IMR-90 (cell line): ENCODE results near the gene SLCO3A1. TPM values are rescaled to one million over a fixed set of nuclear protein-coding genes. Genes with fewer than 3 reads are reported as not detected.

Experiments
- ATAC-seq: fragments of 200-7000 bp; cut with Tn5 transposase; 2 replicates; pipeline ENCODE4 v1.9.1; 2020; ENCODE audit warnings: low read depth, mild to moderate bottlenecking, moderate library complexity
- BruUV-seq: library from RNA; stranded (reverse); fragments of 400-500 nt; replicated peaks from 2 replicates; lab custom pipeline; 2021; lab: Mats Ljungman, UMichigan
- CTCF ChIA-PET: fragments of 300-600 bp; formaldehyde crosslinking; extraction: SDS; loops from one replicate; lab custom pipeline; 2021; ENCODE audit warnings: antibody characterized with exemption; lab: Yijun Ruan, JAX
- POLR2A ChIA-PET: fragments of 300-600 bp; sonication (Branson Sonifier 250); formaldehyde crosslinking; loops from one replicate; lab custom pipeline; 2022; ENCODE audit warnings: antibody characterized with exemption; ENCODE audit not compliant: unreplicated experiment; lab: Charles Lee
- DNase-seq: peaks from one replicate; pipeline ENCODE4 v3.0.0; 2013
- H2AFZ ChIP-seq: replicated peaks from 2 replicates; pipeline ENCODE3; 2013; ENCODE audit warnings: low read length, mild to moderate bottlenecking; ENCODE audit not compliant: poor library complexity
- H2AK5ac ChIP-seq: 2 replicates; pipeline ENCODE4 v1.6.1; 2013; ENCODE audit warnings: low read depth, low read length, inconsistent platforms
- H2AK9ac ChIP-seq: replicated peaks from 2 replicates; pipeline ENCODE3; 2013; ENCODE audit warnings: mild to moderate bottlenecking, low read depth, low read length, moderate library complexity; ENCODE audit not compliant: poor library complexity
- H2BK120ac ChIP-seq: 2 replicates; pipeline ENCODE4 v1.6.1; 2013; ENCODE audit warnings: low read depth, low read length, inconsistent platforms
- H2BK15ac ChIP-seq: 3 replicates; pipeline ENCODE4 v1.6.1; 2013; ENCODE audit warnings: low read depth, low read length, inconsistent platforms
- H2BK20ac ChIP-seq: 2 replicates; pipeline ENCODE4 v1.6.1; 2013; ENCODE audit warnings: low read depth, mild to moderate bottlenecking, inconsistent platforms, low read length, moderate library complexity
- H2BK5ac ChIP-seq: 2 replicates; pipeline ENCODE4 v1.6.1; 2013; ENCODE audit warnings: mild to moderate bottlenecking, low read depth, low read length, inconsistent platforms; ENCODE audit not compliant: poor library complexity, severe bottlenecking
- H3K14ac ChIP-seq: replicated peaks from 2 replicates; pipeline ENCODE4 v1.6.1; 2013; ENCODE audit warnings: low read depth, low read length, inconsistent platforms
- H3K18ac ChIP-seq: 2 replicates; pipeline ENCODE4 v1.6.1; 2013; ENCODE audit warnings: low read depth, low read length, control low read depth
- H3K23ac ChIP-seq: 2 replicates; pipeline ENCODE4 v1.6.1; 2013; ENCODE audit warnings: low read depth, low read length, inconsistent platforms
- H3K27ac ChIP-seq: 2 replicates; pipeline ENCODE4 v1.5.1; 2013; ENCODE audit warnings: mild to moderate bottlenecking, control low read depth, low read length; ENCODE audit not compliant: insufficient read depth
- H3K27me3 ChIP-seq: 2 replicates; pipeline ENCODE4 v1.6.1; 2013; ENCODE audit warnings: low read length; ENCODE audit not compliant: control insufficient read depth, insufficient read depth
- H3K36me3 ChIP-seq: 2 replicates; pipeline ENCODE4 v1.6.1; 2013; ENCODE audit warnings: low read length, mixed read lengths; ENCODE audit not compliant: control insufficient read depth, insufficient read depth
- H3K4ac ChIP-seq: 2 replicates; pipeline ENCODE4 v1.6.1; 2013; ENCODE audit warnings: low read depth, low read length, inconsistent platforms
- H3K4me1 ChIP-seq: 2 replicates; pipeline ENCODE4 v1.6.1; 2013; ENCODE audit warnings: low read length, mixed read lengths; ENCODE audit not compliant: control insufficient read depth, insufficient read depth
- H3K4me2 ChIP-seq: 2 replicates; pipeline ENCODE4 v1.6.1; 2013; ENCODE audit warnings: low read depth, mild to moderate bottlenecking, control low read depth, low read length, moderate library complexity
- H3K4me3 ChIP-seq: 2 replicates; pipeline ENCODE4 v1.5.1; 2013; ENCODE audit warnings: low read depth, mild to moderate bottlenecking, control low read depth, low read length, moderate library complexity; ENCODE audit not compliant: insufficient read depth
- H3K56ac ChIP-seq: 2 replicates; pipeline ENCODE4 v1.6.1; 2013; ENCODE audit warnings: low read length, inconsistent platforms; ENCODE audit not compliant: insufficient read depth; ENCODE audit errors: extremely low read depth
- H3K79me1 ChIP-seq, 2 experiments: 2 replicates each; pipeline ENCODE4 v1.6.1; 2013; ENCODE audit warnings: low read length in 2 of 2, inconsistent platforms in 1 of 2, low read depth in 1 of 2
- H3K9ac ChIP-seq: 2 replicates; pipeline ENCODE4 v1.6.1; 2013; ENCODE audit warnings: low read depth, low read length, control low read depth
- H3K9me1 ChIP-seq: 2 replicates; pipeline ENCODE4 v1.6.1; 2013; ENCODE audit warnings: low read length, inconsistent platforms; ENCODE audit not compliant: insufficient read depth
- H3K9me3 ChIP-seq: 2 replicates; pipeline ENCODE4 v1.6.1; 2013; ENCODE audit warnings: low read length; ENCODE audit not compliant: control insufficient read depth, insufficient read depth
- H4K20me1 ChIP-seq: 2 replicates; pipeline ENCODE4 v1.6.1; 2013; ENCODE audit warnings: low read length, inconsistent platforms; ENCODE audit not compliant: insufficient read depth
- H4K5ac ChIP-seq: 2 replicates; pipeline ENCODE4 v1.6.1; 2013; ENCODE audit warnings: mild to moderate bottlenecking, low read depth, low read length, control low read depth
- H4K8ac ChIP-seq, 2 experiments: 2 replicates each; pipeline ENCODE4 v1.6.1; 2013; ENCODE audit warnings: low read depth in 2 of 2, low read length in 2 of 2, control low read depth in 1 of 2, inconsistent platforms in 1 of 2
- H4K91ac ChIP-seq: 2 replicates; pipeline ENCODE4 v1.6.1; 2013; ENCODE audit warnings: low read depth, low read length, inconsistent platforms; ENCODE audit not compliant: insufficient read depth
- CHD1 ChIP-seq: IDR thresholded peaks from 2 replicates; pipeline ENCODE4 v1.6.1; 2012; ENCODE audit warnings: low read depth, low read length, improper control_type of control experiment
- MAZ ChIP-seq: IDR thresholded peaks from 2 replicates; pipeline ENCODE4 v1.6.1; 2012; ENCODE audit warnings: low read depth, mild to moderate bottlenecking, low read length, improper control_type of control experiment, moderate library complexity, borderline replicate concordance
- MXI1 ChIP-seq: IDR thresholded peaks from 2 replicates; pipeline ENCODE4 v1.6.1; 2012; ENCODE audit warnings: low read depth, mild to moderate bottlenecking, low read length, moderate library complexity, borderline replicate concordance
- NFE2L2 ChIP-seq: fragments of 150-350 bp; IDR thresholded peaks from 2 replicates; pipeline ENCODE4 v1.6.1; 2016; ENCODE audit warnings: low read depth, mild to moderate bottlenecking, low read length
- RAD21 ChIP-seq: IDR thresholded peaks from 2 replicates; pipeline ENCODE4 v1.6.1; 2012; ENCODE audit warnings: low read length, improper control_type of control experiment
- RFX5 ChIP-seq: IDR thresholded peaks from 2 replicates; pipeline ENCODE4 v1.8.0; 2012; ENCODE audit warnings: low read depth, mild to moderate bottlenecking, low read length, moderate library complexity
- WGBS, 2 experiments: methylation state at CpG; one replicate each; pipeline versions ENCODE4 v1.1.5 to v1.1.7; 2013; ENCODE audit warnings: missing lambda C conversion rate in 2 of 2; ENCODE audit not compliant: insufficient read length in 1 of 2; ENCODE audit errors: extremely low coverage in 2 of 2; 5-methylcytosine and 5-hydroxymethylcytosine counted together
- dilution Hi-C: fragments of 300-500 bp; cut with HindIII; formaldehyde crosslinking; loops from one replicate; pipeline ENCODE4 v1.14.3; 2018; ENCODE audit warnings: low sequenced_read_pairs; ENCODE audit not compliant: unreplicated experiment
- in situ Hi-C: fragments of 300-500 bp; cut with MboI; formaldehyde crosslinking; loops from 3 replicates; pipeline ENCODE4 v1.14.3; 2019; ENCODE audit warnings: low sequenced_read_pairs, inconsistent platforms, mixed read lengths
- intact Hi-C: fragments of 100-400 bp; cut with micrococcal nuclease; formaldehyde crosslinking; loops from 2 replicates; pipeline ENCODE4 v1.10.0; 2022
- polyA plus RNA-seq, 3 experiments: library from polyadenylated mRNA; depleted of rRNA; stranded (reverse); fragments of >200 nt; gene quantifications; 2 replicates each; pipeline ENCODE4 v1.2.3, GENCODE V29; 2012; ENCODE audit warnings: low replicate concordance in 1 of 3
- total RNA-seq: library from RNA; depleted of rRNA; stranded (reverse); fragments of >200 nt; gene quantifications from 2 replicates; pipeline ENCODE4 v1.2.3, GENCODE V29; 2012

Gene SLCO3A1
- total and polyA plus RNA-seq, 2 of the 4 experiments (the other 2 are of a cell fraction), result 4.7 to 8.1 TPM

DNA sequence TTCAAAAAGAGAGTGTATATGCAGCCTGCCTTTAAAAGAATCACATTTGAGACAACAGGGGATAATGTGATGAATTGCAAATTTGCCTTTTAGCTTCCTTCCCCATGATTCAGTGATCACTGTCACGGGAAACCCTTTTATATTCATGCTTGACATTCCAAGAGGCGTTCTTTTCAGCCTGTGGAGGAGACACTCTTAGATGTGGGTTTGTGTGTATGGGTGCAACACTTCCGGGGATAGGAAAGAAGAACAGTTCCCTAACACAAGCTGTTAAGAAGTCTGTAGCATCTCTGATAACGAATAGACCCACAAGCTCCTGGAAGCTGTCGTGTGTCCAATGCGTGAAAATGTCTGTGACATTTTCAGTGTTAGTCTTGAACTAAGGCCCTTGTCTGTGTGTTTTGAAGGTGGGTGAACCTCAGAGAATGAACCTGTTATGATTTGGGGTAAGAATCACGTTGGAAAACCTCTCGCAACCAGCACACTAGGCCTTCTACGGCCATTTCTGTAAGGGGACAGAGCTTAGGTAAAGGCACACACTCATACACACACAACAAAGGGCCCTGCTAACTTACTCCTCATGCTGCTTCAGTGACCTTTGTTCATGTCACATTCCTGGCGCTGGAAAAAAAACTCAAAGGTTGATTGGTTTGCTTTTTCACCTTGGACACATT lies 311.0 kb downstream of the SLCO3A1 start:
- Histone ChIP-seq H4K8ac (no peak overlapping the region), H2BK20ac (no peak overlapping the region), H3K4ac (no peak overlapping the region), H3K9me1 (no peaks in the 10 kb centered on the region), H2AK5ac (no peak overlapping the region), H4K20me1 (no peaks in the 10 kb centered on the region), H3K14ac (no peak overlapping the region), H3K9ac (no peak overlapping the region), H2AK9ac (no peak overlapping the region), H2BK15ac (no peak overlapping the region), H3K79me1 (no peaks in the 10 kb centered on the region), H3K9me3 (no peaks in the 10 kb centered on the region), H3K4me2 (no peak overlapping the region), H2BK5ac (no peak overlapping the region), H2BK120ac (no peak overlapping the region), H3K4me1 (peaks cover 2% of the 10 kb centered on the region; the same call in 1 of the 2 replicates), H3K36me3 (no peaks in the 10 kb centered on the region), H4K91ac (no peak overlapping the region), H3K27ac (no peak overlapping the region), H3K4me3 (no peak overlapping the region), H4K5ac (no peak overlapping the region), H3K18ac (no peak overlapping the region), H3K23ac (no peak overlapping the region), H2AFZ (no peak overlapping the region), H3K56ac (no peak overlapping the region), H3K27me3 (no peaks in the 10 kb centered on the region)
- WGBS, 2 experiments, result 75% methylated on average over 4 of the region's 10 CpGs; no CpG with 5 or more reads in 1 of the 2 experiments
- POLR2A ChIA-PET, result no interaction called here
- in situ Hi-C loops, result no loop called here
- no TSS peak for BruUV-seq
- intact Hi-C loops, result no loop called here
- CTCF ChIA-PET, result no interaction called here
- dilution Hi-C loops, result no loop called here
- DNase-seq (peak; percentile 20), ATAC-seq (peak; percentile 65)
- TF ChIP-seq MAZ, result no peak
- no peak for TF ChIP-seq NFE2L2
- TF ChIP-seq RFX5, result no peak
- TF ChIP-seq MXI1, result no peak
- TF ChIP-seq RAD21, result no peak
- TF ChIP-seq CHD1, result no peak
